ENCODE results near the gene COL4A2. TPM values are rescaled to one million over a fixed set of nuclear protein-coding genes. Genes with fewer than 3 reads are reported as not detected.
"Not testable (repeated sequence)": the region's sequence is repeated elsewhere in the genome, so short reads cannot be mapped to it uniquely, and the experiment has no call there.

COL4A2 gene
- total RNA-seq, 1 experiment from 2014 or later = 50.0 TPM

DNA sequence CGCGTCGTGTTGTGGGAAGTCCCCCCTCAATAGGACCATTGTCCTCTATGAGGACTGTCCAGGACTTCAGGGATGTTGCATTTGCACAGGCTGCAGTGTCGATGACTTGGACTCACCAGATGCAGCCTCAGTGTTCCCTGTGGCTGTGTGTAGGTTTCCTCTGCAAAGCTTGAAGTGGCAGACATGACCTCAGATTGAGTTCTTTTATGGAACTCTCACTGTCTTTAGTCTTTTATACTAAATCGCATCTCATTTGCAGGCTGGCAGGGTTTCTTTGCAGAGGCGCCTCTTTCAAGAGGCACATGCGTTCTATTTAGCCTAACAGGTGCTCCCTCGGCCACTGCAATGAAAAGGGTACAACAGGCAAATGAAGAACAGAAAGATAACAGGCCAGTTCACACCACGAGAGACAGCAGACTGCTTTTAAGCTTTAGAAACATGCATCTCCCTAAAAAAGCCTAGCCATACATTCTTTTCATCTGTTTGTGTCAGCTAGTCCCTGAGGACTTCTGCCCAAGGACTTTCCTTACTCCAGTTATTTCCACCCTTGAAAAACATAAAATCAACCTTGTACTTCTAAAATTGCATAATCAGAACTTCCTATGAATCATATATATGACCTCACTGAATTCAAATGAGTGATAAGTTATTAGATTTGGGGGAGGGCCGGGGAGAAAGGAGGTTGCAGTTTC, 136.0 kb downstream of the COL4A2 start:
- no peaks in the 10 kb centered on the region for H3K27me3 ChIP-seq
- no peak for DNase-seq
- no peak overlapping the region for H3K4me3 ChIP-seq
- H3K36me3 ChIP-seq = no peaks in the 10 kb centered on the region
- H3K9me3 ChIP-seq = no peaks in the 10 kb centered on the region

DNA sequence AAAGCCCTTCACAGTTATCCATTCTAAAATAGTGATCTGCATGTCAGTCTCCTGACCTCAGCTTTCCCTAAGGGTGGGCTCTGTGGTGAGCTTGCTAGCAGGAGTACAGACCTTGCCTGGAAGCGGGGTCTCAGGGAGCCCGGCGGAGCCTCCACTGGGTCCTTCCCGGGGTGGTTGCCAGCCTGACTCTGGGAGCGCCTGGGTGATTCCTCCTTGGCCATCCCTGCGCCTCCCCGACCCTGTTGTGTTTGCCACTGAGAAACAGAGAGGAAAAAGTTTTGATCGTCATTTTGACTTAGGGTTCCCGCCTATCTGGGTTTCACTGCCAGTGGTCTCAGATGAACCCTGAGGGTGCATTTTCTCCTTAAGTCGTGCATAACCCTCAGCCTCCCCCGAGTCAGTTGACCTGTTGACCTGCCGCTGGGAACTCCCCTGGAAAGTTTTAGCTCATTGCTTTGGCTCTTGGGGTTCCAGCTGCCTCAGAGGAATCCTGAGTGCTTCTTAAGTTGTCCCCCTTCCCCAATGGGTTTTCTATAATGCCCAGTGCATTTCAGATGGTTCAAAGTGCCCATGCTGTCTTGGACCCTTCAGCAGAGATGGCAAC, 136.6 kb downstream of the COL4A2 start:
- DNase-seq = no peak
- Histone ChIP-seq H3K27me3 (no peaks in the 10 kb centered on the region), H3K9me3 (no peaks in the 10 kb centered on the region), H3K4me3 (no peak overlapping the region), H3K36me3 (no peaks in the 10 kb centered on the region)

DNA sequence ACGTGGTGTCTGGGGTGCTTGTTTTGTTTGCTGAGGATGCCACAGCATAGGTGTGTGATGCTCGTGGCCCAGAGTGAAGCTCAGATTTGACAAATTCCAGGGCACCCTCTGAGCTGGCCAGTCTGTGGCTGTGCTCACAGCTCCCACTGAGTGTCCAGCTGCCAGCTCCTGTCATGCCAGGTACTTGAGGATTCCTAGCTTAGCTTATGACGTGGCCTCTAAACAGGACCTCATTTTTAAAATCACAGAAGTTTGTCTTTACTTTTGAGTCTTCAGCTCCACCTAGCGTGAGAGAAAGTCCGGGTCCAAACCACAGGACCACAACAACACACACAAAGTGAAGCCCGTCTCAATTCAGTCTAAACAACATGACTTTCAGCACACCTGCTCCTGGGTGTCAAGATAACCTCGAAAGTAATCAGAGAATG, 137.2 kb downstream of the COL4A2 start:
- Histone ChIP-seq H3K9me3 (no peaks in the 10 kb centered on the region), H3K27me3 (no peaks in the 10 kb centered on the region), H3K4me3 (no peak overlapping the region), H3K36me3 (no peaks in the 10 kb centered on the region)
- DNase-seq = no peak

DNA sequence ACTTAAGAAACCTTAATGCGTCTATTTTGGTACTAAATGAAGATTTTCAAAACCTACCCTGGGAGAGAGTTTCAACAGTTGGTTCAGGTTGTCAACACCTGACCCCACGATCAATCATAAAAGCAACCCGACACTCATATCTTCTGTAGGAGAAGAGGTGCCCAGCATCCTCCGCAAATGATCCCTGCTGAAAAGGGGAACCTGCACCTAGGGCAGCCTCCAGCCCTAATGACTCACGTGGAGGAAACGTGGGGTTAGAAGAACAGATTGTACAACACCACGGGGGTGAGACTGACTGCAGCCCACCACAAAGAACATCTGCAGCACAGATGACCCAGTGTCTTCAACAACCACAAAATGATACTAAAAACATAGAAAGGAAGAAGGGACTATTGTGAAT, 138.1 kb downstream of the COL4A2 start:
- Histone ChIP-seq H3K36me3 (no peaks in the 10 kb centered on the region), H3K9me3 (no peaks in the 10 kb centered on the region), H3K27me3 (no peaks in the 10 kb centered on the region), H3K4me3 (no peak overlapping the region)
- no peak for DNase-seq

DNA sequence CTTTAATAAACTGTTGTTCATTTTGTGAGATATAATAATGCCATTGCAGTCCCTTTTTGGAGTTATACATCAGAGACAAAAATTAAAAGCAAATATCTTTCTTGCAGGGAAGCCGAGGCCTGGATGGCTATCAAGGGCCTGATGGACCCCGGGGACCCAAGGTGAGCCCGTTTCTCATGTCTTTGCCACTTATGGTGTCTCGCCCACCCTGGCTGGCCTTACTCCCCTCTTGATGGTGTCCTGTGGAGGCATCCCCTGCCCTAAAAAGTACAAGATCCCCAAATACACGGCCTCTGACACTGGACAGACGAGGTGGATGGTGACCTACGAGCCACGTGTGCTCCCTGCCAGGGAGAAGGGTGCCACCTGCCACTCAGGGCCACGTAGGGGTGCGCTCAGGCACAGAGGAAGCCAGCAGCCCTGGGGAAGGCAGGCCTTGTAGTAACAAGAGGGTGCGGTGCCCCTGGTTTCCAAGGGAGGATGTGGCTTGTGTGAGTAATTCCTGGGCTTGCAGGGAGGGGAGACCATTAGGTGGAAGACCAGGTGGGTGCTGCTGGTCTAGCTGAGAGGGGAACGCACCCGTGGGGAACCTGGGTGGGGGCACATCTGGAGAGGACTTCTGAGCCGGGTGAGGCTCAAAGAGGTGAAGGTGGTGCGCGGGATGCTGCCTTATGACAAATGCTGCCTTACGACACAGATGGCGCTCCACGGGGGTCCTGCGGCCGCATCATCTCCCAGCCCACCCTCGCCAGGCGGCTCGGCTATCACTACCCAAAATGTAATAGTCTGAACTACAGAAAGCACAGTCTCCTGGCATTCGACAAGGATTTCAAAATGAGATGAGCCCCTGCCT, 138.9 kb downstream of the COL4A2 start:
- H3K36me3 ChIP-seq = no peaks in the 10 kb centered on the region
- no peaks in the 10 kb centered on the region for H3K27me3 ChIP-seq
- no peaks in the 10 kb centered on the region for H3K9me3 ChIP-seq
- no peak overlapping the region for H3K4me3 ChIP-seq
- no peak for DNase-seq

DNA sequence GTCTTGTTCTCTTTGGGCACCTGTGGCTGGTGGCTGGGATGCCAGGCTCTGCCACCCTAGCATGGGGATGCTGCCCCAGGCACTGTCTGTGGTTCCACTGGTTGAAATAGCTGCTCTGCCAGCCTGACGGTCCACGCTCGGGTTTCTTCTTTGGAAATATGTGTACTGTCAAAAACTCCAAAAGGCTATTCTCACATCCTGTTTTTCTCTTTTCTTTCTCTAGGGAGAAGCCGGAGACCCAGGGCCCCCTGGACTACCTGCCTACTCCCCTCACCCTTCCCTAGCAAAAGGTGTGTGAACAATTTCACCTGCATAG, 139.4 kb downstream of the COL4A2 start:
- H3K4me3 ChIP-seq = no peak overlapping the region
- no peaks in the 10 kb centered on the region for H3K27me3 ChIP-seq
- no peak for DNase-seq
- no peaks in the 10 kb centered on the region for H3K9me3 ChIP-seq
- H3K36me3 ChIP-seq = no peaks in the 10 kb centered on the region

DNA sequence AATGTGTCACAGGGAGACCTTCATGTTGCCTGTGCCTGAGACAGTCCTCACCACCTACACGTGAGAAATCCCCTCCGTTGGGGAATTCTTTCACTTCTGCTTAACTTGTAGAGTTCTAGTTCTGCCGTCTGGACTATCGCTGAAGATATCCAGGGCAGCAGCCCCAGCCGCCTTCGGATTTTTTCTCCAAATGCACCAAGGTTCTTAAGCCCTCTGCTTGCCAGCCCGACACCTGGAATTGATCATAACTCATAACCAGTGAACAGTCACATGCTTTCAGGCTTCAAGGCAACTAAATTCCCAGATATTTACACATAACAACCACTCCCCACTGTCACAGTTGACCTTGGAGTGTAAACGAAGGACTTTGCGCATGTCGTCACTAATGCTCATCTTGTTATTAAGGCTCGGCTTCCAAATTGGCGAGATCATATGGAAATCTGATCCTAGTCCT, 140.0 kb downstream of the COL4A2 start:
- Histone ChIP-seq H3K36me3 (no peaks in the 10 kb centered on the region), H3K9me3 (no peaks in the 10 kb centered on the region), H3K4me3 (no peak overlapping the region), H3K27me3 (no peaks in the 10 kb centered on the region)
- no peak for DNase-seq

DNA sequence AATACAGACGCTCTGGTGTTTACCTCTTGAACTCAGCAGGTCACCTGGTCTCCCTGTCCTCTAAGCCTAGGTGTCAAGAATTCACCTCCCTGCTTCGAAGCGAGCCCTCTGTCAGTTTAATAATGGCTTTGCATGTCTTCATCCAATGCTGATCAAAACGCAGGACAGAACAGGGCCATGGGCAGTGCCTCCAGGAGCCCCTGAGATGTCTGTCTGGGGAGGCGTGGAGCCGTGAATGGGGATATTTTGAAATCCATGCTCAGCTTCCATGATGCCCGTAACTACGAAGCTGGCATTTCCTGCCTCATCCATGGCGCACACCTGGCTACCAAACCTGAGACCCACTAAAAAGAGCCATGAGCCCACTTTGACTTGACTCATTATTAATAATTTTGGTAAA, 140.7 kb downstream of the COL4A2 start:
- Histone ChIP-seq H3K36me3 (no peaks in the 10 kb centered on the region), H3K27me3 (no peaks in the 10 kb centered on the region), H3K9me3 (no peaks in the 10 kb centered on the region), H3K4me3 (no peak overlapping the region)
- no peak for DNase-seq

DNA sequence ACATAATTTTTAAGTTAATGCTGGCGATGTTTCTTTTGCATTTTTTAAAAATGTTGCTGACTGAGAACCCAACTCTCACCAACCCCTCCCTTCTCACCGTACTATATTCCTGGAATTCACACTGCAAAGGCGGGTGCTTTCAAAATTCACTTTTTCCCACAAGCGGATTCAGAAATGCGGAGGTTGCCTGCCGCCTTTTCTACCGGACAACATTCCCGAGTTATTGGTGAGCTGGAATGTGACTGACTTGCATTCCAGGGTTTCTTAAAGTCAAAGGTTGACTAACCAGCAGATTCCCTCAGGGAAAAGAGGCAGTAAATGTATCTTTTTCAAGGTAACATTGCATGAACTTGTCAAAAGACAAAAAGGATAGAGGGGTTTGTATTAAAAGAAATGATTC, 141.1 kb downstream of the COL4A2 start:
- no peaks in the 10 kb centered on the region for H3K27me3 ChIP-seq
- no peak for DNase-seq
- no peaks in the 10 kb centered on the region for H3K36me3 ChIP-seq
- H3K9me3 ChIP-seq = no peaks in the 10 kb centered on the region
- H3K4me3 ChIP-seq = no peak overlapping the region

DNA sequence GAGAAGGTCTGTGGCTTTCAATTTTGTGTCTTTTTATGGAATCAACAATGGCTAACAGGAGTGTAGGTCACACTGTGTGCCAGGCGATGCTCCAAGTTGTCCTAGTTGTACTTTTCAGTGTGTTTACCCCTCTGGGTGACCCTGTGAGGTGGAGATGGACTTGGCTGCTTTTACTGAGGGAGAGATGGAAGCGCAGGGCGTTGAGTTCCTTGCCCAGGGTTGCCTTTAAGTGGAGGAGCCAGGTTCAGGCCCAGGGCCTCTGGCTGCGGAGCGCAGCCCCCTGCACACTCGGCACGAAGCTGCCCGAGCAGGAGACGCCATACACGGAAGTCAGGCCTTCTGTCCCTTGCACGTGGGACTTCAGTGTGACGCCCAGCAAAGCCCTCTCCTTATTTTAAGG, 141.6 kb downstream of the COL4A2 start:
- Histone ChIP-seq H3K4me3 (no peak overlapping the region), H3K27me3 (no peaks in the 10 kb centered on the region), H3K9me3 (no peaks in the 10 kb centered on the region), H3K36me3 (no peaks in the 10 kb centered on the region)
- no peak for DNase-seq

DNA sequence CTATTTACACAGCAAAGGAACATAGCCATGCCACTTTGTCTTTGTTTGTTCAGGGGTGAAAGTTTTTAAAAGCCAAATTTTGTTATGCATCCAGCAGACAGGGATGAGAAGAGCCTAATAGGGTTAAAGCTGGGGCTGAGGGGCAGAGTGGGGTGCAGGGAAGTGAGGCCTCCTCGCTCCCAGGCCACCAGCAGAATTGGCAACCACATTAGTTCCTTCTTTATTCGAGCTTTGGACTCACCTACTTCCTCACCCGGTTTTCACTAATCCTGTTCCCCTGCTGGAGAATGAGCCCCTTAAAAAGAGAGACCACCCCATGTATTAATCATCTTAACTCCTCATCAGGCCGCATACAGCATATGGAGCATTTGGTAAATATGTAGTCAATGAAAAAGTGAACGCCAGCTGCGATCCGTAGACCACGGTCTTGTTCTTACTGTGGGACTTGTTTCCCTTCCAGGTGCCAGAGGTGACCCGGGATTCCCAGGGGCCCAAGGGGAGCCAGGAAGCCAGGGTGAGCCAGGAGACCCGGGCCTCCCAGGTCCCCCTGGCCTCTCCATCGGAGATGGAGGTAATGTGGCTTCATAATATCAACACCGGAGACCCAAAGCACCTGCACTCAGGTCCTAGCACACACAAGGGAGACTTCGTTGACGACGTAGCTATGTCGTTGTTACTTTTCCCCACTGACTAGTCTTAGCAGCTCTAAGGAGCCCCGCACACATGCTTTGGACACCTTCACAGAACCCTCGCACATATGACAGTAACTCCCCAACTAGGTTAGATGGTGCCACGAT, 142.3 kb downstream of the COL4A2 start:
- DNase-seq = no peak
- H3K27me3 ChIP-seq = no peaks in the 10 kb centered on the region
- H3K4me3 ChIP-seq = no peak overlapping the region
- no peaks in the 10 kb centered on the region for H3K9me3 ChIP-seq
- H3K36me3 ChIP-seq = no peaks in the 10 kb centered on the region

DNA sequence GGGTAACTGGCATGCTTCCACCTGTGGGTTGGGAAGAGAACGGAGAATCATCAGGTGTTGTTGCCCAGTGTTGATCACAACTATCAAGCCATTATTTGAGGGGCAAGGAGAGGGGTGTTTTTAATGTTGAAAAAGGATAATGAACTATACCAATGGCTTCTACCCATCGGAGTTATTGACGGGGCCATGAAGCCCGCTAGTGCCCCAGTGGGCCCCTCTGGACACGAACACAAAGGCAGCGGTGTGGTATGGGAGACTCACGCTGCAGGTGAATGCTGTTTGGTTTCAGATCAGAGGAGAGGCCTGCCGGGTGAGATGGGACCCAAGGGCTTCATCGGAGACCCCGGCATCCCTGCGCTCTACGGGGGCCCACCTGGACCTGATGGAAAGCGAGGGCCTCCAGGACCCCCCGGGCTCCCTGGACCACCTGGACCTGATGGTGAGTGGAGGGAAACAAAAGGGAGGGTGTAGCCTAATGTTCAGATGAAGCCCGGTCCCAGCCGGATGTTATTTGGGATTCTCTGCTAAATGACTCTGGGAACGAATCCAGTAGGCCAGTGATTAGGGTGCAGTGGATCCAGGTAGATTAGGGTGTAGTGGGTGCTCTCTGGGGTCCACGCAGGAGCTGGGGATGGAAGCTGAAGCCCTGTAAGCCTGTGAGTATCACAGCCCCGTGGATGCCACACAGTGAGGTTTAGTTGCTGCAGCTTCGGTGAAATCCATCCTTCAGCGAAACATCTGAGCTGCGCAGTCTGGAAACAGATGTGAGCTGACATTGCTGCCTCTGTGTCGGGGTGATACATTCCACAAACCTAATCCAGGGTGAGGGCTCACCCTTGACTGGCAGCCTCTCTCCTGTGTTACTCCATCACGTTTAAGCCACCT, 143.2 kb downstream of the COL4A2 start:
- Histone ChIP-seq H3K9me3 (no peaks in the 10 kb centered on the region), H3K27me3 (no peaks in the 10 kb centered on the region), H3K36me3 (no peaks in the 10 kb centered on the region), H3K4me3 (no peak overlapping the region)
- no peak for DNase-seq

DNA sequence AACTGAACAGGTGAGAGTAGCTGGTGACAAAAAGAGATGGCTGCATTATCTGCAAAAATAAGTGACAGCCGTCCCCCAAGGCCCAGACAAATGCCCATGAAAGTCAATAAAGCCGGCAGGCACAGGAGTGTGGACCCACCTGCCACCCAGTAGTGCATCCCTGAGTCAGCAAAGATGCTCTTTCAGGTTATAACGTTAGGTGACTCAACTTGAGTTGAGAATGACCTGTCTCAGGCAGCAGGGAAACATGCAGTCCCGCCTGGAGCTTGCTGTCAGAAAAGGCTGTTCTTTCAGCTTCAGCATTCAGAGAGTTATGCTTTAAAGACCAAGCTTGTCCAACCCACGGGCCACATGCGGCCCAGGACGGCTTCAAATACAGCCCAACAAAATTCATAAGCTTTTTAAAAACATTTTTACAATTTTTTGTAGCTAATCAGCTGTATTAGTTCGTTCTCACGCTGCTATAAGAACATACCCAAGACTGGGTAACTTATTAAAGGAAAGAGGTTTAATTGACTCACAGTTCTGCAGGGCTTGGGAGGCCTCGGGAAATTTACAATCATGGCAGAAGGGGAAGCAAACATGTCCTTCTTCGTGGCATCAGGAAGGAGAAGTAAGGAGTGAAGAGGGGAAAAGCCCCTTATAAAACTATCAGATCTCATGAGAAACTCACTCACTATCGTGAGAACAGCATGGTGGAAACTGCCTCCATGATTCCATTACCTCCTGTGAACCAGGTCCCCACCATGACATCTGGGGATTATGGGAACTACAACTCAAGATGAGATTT, 144.1 kb downstream of the COL4A2 start:
- DNase-seq = no peak
- Histone ChIP-seq H3K36me3 (no peaks in the 10 kb centered on the region), H3K4me3 (no peak overlapping the region), H3K9me3 (no peaks in the 10 kb centered on the region), H3K27me3 (no peaks in the 10 kb centered on the region)

DNA sequence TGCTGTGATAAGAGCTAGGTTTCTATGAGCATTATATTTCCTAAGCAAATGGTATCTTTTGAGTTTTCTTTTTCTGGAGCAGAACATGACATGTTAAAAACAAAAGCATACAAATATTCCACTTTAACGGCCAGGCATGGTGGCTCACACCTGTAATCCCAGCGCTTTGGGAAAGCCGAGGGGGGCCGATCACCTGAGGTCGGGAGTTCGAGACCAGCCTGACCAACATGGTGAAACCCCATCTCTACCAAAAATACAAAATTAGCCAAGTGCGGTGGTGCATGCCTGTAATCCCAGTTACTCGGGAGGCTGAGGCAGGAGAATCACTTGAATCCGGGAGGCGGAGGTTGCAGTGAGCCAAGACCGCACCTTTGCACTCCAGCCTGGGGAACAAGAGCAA, 146.0 kb downstream of the COL4A2 start:
- not testable (repeated sequence) for H3K9me3 ChIP-seq, H3K36me3 ChIP-seq

DNA sequence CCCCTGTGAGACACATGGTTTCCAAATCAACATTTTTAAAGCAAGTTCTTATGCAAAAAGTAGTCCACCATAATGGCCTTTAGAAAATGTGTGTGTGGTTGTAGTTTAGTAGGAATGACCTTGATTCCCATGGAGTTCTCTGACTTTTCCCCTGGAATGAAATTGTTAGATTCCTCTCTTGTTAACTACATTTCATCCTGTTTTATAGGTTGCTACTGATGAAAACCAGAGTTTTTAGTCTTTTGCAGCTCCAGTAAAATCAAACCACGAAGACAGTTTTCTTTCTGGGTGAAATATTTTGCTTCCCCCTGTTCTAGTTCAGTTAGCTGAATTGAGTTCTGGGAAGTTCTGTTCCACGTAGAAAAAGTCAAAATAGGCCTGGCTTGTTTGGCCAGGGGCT, 146.7 kb downstream of the COL4A2 start:
- H3K36me3 ChIP-seq = no peaks in the 10 kb centered on the region
- no peak for DNase-seq

More for the DNA sequence above, 146.0 kb downstream of the COL4A2 start:
- not testable (repeated sequence) for H3K27me3 ChIP-seq, DNase-seq, H3K4me3 ChIP-seq

More for the DNA sequence above, 146.7 kb downstream of the COL4A2 start:
- Histone ChIP-seq H3K4me3 (no peak overlapping the region), H3K27me3 (no peaks in the 10 kb centered on the region), H3K9me3 (no peaks in the 10 kb centered on the region)

Data from MG63 (cell line).